GM12878 (cell line): Measurements from ENCODE around the gene SEMA4A. TPM values are rescaled to one million over a fixed set of nuclear protein-coding genes. Genes with fewer than 3 reads are reported as not detected.

ENCODE experiments used
- ATAC-seq: fragments of 200-7000 bp; cut with Tn5 transposase; 3 replicates; pipeline ENCODE4 v1.9.1; 2020; ENCODE audit warnings: mild to moderate bottlenecking, moderate library complexity
- BruUV-seq: library from RNA; stranded (reverse); fragments of 400-500 nt; replicated peaks from 2 replicates; lab custom pipeline; 2021; lab: Mats Ljungman, UMichigan
- CTCF ChIA-PET: fragments of 300-600 bp; sonication (Branson Sonifier 250); formaldehyde crosslinking; extraction: SDS; loops from one replicate; lab custom pipeline; 2021; ENCODE audit warnings: inconsistent platforms; lab: Yijun Ruan, JAX
- POLR2A ChIA-PET: fragments of 350-600 bp; formaldehyde crosslinking; extraction: SDS; loops from one replicate; lab custom pipeline; 2021; ENCODE audit warnings: inconsistent platforms; lab: Charles Lee
- RAD21 ChIA-PET: fragments of 300-600 bp; sonication (Branson Sonifier 250); formaldehyde crosslinking; loops from one replicate; lab custom pipeline; 2023; ENCODE audit warnings: antibody characterized with exemption; ENCODE audit not compliant: unreplicated experiment; lab: Charles Lee
- SMC1A ChIA-PET: fragments of 300-600 bp; sonication (Branson Sonifier 250); formaldehyde crosslinking; loops from one replicate; lab custom pipeline; 2023; ENCODE audit not compliant: unreplicated experiment, uncharacterized antibody; lab: Charles Lee
- DNase-seq: peaks from one replicate; pipeline ENCODE4 v3.0.0-alpha.2; 2011; ENCODE audit warnings: low read depth, low spot score
- FAIRE-seq: peaks from 3 replicates; lab custom pipeline; 2011; peaks lifted over from hg19 to GRCh38; lab: Jason Lieb, UNC
- H2AFZ ChIP-seq: 2 replicates; pipeline ENCODE4 v1.6.0; 2011; ENCODE audit warnings: low read depth, low read length, control low read depth; ENCODE audit not compliant: control insufficient read depth
- H3K27ac ChIP-seq: 2 replicates; pipeline ENCODE4 v1.5.1; 2011; ENCODE audit warnings: control low read depth; ENCODE audit not compliant: control insufficient read depth, insufficient read depth
- H3K27me3 ChIP-seq, 2 experiments: replicated peaks in 1 of 2; 2 replicates each; pipeline versions ENCODE4 v1.6.0 to v1.6.1; 2011; ENCODE audit warnings: low read length in 1 of 2; ENCODE audit not compliant: control insufficient read depth in 2 of 2, insufficient read depth in 2 of 2
- H3K36me3 ChIP-seq, 2 experiments: 2 replicates each; pipeline ENCODE4 v1.5.1; 2011; ENCODE audit warnings: low read length in 1 of 2; ENCODE audit not compliant: control insufficient read depth in 2 of 2, insufficient read depth in 2 of 2
- H3K4me1 ChIP-seq: 2 replicates; pipeline ENCODE4 v1.6.1; 2011; ENCODE audit warnings: mild to moderate bottlenecking, low read length, moderate library complexity, mixed read lengths; ENCODE audit not compliant: control insufficient read depth, insufficient read depth
- H3K4me2 ChIP-seq: 2 replicates; pipeline ENCODE4 v1.6.0; 2011; ENCODE audit warnings: control low read depth; ENCODE audit not compliant: control insufficient read depth, insufficient read depth
- H3K4me3 ChIP-seq: fragments of 200-600 bp; sonication (generic); 2 replicates; pipeline ENCODE4 v1.5.1; 2016
- H3K79me2 ChIP-seq: 2 replicates; pipeline ENCODE4 v1.6.0; 2011; ENCODE audit warnings: low read length; ENCODE audit not compliant: control insufficient read depth, insufficient read depth
- H3K9ac ChIP-seq: 2 replicates; pipeline ENCODE4 v1.8.0; 2011; ENCODE audit warnings: low read length, control low read depth, mixed read lengths; ENCODE audit not compliant: control insufficient read depth, insufficient read depth
- H3K9me3 ChIP-seq: replicated peaks from 3 replicates; pipeline ENCODE4 v1.5.1; 2011; ENCODE audit warnings: mild to moderate bottlenecking, low read length; ENCODE audit not compliant: control insufficient read depth, insufficient read depth
- H4K20me1 ChIP-seq: 2 replicates; pipeline ENCODE4 v1.6.0; 2011; ENCODE audit not compliant: control insufficient read depth, insufficient read depth
- DPF2 ChIP-seq: fragments of 450-650 bp; IDR thresholded peaks from 2 replicates; pipeline ENCODE4 v1.6.1; 2017; ENCODE audit warnings: mild to moderate bottlenecking
- USF1 ChIP-seq: IDR thresholded peaks from 2 replicates; pipeline ENCODE4 v1.6.1; 2011; ENCODE audit warnings: borderline replicate concordance, low read depth, mild to moderate bottlenecking, moderate library complexity, mixed read lengths, low read length; ENCODE audit not compliant: insufficient read depth; ENCODE audit errors: extremely low read length
- ZBTB4 ChIP-seq: fragments of 450-650 bp; formaldehyde crosslinking; IDR thresholded peaks from 2 replicates; pipeline ENCODE4 v1.4.0; 2022; ENCODE audit warnings: mild to moderate bottlenecking, moderate library complexity
- WGBS: methylation state at CpG from one replicate; pipeline ENCODE4 v1.1.6; 2016; ENCODE audit warnings: low lambda C conversion rate; ENCODE audit not compliant: insufficient replicate concordance, insufficient coverage; ENCODE audit errors: missing lambda C conversion rate; 5-methylcytosine and 5-hydroxymethylcytosine counted together
- in situ Hi-C: fragments of 300-500 bp; cut with MboI; formaldehyde crosslinking; loops from 9 replicates; pipeline ENCODE4 v1.14.3; 2018; ENCODE audit warnings: mixed read lengths
- intact Hi-C: fragments of 100-400 bp; cut with micrococcal nuclease; formaldehyde crosslinking; loops from one replicate; pipeline ENCODE4 v1.14.2; 2022; ENCODE audit not compliant: unreplicated experiment
- polyA plus RNA-seq, 11 experiments: library from polyadenylated mRNA; depleted of rRNA in 4 of 11; unstranded in 6 of 11; stranded (reverse) in 5 of 11; fragments of >200 nt; fragmentation: Nextera tagmentation in 4 of 11; fragmentation: Illumina TruSeq in 1 of 11; extraction: Ambion mirVana in 4 of 11; extraction: Trizol in 1 of 11; gene quantifications; 1 replicate in 1 of 11; 2 replicates in 10 of 11; pipeline versions ENCODE4 v1.2.1 to v1.2.3, GENCODE V29; 2011 to 2016; ENCODE audit warnings: inconsistent platforms in 2 of 11, missing spikeins in 2 of 11, low read depth in 1 of 11
- total RNA-seq, 4 experiments: library from RNA; depleted of rRNA in 3 of 4; stranded (reverse); fragments of >200 nt in 3 of 4; fragmentation: Illumina TruSeq in 1 of 4; extraction: Trizol in 1 of 4; gene quantifications; 2 replicates each; pipeline versions ENCODE4 v1.2.1 to v1.2.3, GENCODE V29; 2013 to 2021

Gene SEMA4A
- total and polyA plus RNA-seq, 10 of the 15 experiments (the other 5 are each of a cell fraction or from before 2014, with no cell fraction given), result 2.6 to 64.2 (median 32.8) TPM

GRCh38 chr1:156136970-156137483 is 16.4 kb upstream of the SEMA4A start (continued):
- no peak for TF ChIP-seq USF1

GRCh38 chr1:156138458-156138867 is 14.9 kb upstream of the SEMA4A start:
- peaks cover 4 to 36% of the 10 kb centered on the region in 2 experiments; a peak in 3 of 4 replicates for H3K36me3 ChIP-seq
- BruUV-seq, result no TSS peak
- no peak overlapping the region for H3K27ac ChIP-seq
- ChIA-PET POLR2A (interaction anchor here (0.7 kb wide), 1 partner anchor 79 kb away, joined by 3 read pairs; no protein-coding TSS in a partner anchor), RAD21 (no interaction called here), SMC1A (no interaction called here), CTCF (interaction anchor here (1.1 kb wide), 2 partner anchors 86 to 181 kb away, joined by 4 read pairs; no protein-coding TSS in a partner anchor)
- H3K4me1 ChIP-seq, result no peaks in the 10 kb centered on the region
- no peaks in the 10 kb centered on the region for H3K27me3 ChIP-seq
- WGBS, result 87% methylated on average over 18 of the region's 22 CpGs
- in situ Hi-C loops, result no loop called here
- DNase-seq, result no peak
- no peak for FAIRE-seq
- H3K4me3 ChIP-seq, result no peak overlapping the region
- intact Hi-C loops, result no loop called here
- no peak overlapping the region for H2AFZ ChIP-seq
- no peaks in the 10 kb centered on the region for H4K20me1 ChIP-seq
- no peaks in the 10 kb centered on the region for H3K79me2 ChIP-seq
- no peak overlapping the region for H3K4me2 ChIP-seq
- H3K9ac ChIP-seq, result no peak overlapping the region
- TF ChIP-seq DPF2, result no peak
- TF ChIP-seq ZBTB4 (CRISPR knock-in tag), result no peak
- no peaks in the 10 kb centered on the region for H3K9me3 ChIP-seq
- ATAC-seq, result no peak
